HG02571 (cell line): ENCODE measurements around the gene ATAD3A.
A peak's percentile ranks its signal among the peaks of the same experiment; 100 is the strongest.
"Not testable (repeated sequence)": the region's sequence is repeated elsewhere in the genome, so short reads cannot be mapped to it uniquely, and the experiment has no call there.

Experiments
- ATAC-seq: cut with Tn5 transposase; IDR thresholded peaks from one replicate; pipeline ENCODE4 v1.9.1; 2021; ENCODE audit warnings: mild to moderate bottlenecking, moderate library complexity; ENCODE audit not compliant: unreplicated experiment

ATAD3A gene

DNA sequence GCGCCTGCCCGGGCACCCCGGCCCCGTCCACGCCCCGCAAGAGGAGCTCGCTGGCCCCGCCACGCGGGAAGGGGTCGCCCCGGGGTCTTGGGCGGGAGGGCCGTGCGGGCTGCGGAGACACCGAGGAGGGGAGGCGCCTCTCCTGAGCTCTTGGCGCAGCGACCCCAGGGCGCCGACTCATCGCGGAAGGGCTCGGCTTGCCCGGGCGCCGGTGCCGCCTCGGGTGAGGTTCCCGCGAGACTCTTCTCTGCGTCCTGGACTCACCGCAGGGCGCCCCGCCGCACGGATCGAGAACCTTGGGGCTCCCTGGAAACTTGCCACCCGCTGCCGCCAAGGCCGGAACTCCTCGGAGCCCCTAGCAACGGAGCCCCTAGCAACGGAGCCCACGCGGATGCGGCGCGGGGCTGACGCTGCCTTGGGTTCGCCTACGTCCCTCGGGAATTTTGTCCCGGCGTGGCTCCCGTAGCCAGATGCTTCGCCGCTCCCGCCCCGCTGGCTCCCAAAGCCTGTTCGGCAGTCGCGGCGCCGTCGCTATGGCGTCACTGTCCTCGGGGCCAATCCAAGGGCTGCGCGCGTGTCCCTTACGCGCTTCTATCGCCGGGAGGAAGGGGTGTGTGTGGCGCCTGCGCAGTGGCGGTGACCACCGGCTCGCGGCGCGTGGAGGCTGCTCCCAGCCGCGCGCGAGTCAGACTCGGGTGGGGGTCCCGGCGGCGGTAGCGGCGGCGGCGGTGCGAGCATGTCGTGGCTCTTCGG, at the start of gene ATAD3A:
TSS of gene ATAD3A (plus strand) at position 630 of the 753 bp plus-strand sequence. CDS start at position 737, 107 bp downstream.
- ATAC-seq, result peak; percentile 83

GRCh38 chr1:1462318-1462966, 49.5 kb upstream of the ATAD3A start:
- ATAC-seq, result no peak

DNA sequence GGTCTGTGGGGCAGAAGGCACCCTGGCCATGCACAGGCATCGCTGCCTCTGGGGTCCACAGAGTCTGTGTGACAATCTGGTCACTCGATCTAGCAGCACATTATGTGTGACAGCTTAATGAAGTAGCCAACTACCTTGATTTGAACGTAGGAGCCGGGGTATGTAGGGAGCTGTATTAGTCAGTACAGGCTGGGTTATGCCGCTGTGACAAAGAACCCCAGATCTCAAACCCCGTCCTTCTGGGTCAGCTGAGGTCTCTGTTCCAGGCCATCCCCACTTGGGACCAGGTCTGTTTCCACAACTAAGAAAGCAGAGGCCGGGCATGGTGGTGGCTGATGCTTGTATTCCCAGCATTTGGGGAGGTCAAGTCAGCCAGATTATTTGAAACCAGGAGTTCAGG, 48.6 kb upstream of the ATAD3A start:
- no peak for ATAC-seq

GRCh38 chr1:1468196-1468985, 43.6 kb upstream of the ATAD3A start:
- ATAC-seq, result not testable (repeated sequence)

GRCh38 chr1:1470626-1471388, 41.2 kb upstream of the ATAD3A start:
- no peak for ATAC-seq

DNA sequence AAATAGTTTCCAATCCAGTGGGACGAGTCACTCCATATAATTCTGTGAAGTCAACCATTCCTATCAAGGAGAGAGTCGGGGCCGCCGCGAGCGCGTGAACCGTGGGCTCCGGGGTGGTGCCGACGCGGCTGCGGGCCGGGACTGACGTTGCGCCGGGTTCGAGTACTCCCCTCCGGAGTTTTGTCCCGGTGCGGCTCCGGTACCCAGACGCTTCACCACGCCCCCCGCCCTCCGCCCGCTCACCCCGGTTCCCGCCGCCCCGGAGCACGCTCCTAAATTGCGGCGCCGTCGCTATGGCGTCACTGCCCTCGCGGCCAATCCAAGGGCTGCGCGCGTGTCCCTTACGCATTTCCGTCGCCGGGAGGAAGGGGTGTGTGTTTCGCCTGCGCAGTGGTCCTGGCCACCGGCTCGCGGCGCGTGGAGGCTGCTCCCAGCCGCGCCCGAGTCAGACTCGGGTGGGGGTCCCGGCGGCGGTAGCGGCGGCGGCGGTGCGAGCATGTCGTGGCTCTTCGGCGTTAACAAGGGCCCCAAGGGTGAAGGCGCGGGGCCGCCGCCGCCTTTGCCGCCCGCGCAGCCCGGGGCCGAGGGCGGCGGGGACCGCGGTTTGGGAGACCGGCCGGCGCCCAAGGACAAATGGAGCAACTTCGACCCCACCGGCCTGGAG, 40.4 kb upstream of the ATAD3A start, which contains the start of gene ATAD3B:
TSS of gene ATAD3B (plus strand) at position 377 of the 664 bp plus-strand sequence. CDS start at position 497, 120 bp downstream.
- ATAC-seq, result peak; percentile 88

GRCh38 chr1:1472053-1472876, 39.7 kb upstream of the ATAD3A start:
- peak; percentile 21 for ATAC-seq

GRCh38 chr1:1476011-1476410, 36.0 kb upstream of the ATAD3A start:
- ATAC-seq, result not testable (repeated sequence)

GRCh38 chr1:1477206-1477605, 34.8 kb upstream of the ATAD3A start:
- no peak for ATAC-seq

DNA sequence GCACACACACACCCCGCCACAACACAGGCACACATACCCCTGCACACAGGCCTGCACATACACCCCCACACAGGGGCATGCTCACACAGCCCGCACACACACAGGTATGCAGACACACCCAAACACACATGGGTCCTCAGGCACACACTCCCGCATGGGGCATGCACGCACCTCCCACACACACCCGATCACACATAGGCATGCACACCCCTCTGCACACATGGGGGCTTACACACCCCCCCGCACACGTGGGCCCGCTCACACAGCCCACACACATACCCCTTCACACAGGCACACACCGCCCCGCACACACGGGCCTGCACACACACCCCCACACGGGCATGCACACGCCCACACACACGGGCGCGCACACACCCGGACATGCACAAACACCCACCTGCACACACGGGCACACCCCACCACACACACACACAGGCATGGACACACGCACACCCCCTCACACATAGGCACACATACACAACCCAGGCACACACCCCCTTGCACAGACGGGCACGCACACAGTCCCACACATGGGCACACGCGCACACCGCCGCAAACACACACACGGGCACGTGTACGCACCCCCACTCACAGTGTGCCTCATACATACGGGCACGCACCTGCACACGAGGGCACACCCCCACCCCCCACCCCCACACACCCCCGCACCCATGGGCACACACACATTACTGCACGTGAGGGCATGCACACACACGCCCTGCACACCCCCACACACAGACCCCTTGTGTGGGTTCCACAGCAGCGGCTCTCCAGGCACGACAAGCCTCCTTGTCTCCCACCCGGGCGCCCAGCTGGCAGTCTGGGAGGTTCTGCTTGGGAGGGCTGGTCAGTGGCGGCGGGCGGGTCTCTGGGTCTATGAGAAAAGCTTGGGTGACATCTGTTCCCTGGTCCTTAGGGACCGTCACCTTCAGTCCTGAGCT, 32.1 kb upstream of the ATAD3A start:
- ATAC-seq, result no peak

DNA sequence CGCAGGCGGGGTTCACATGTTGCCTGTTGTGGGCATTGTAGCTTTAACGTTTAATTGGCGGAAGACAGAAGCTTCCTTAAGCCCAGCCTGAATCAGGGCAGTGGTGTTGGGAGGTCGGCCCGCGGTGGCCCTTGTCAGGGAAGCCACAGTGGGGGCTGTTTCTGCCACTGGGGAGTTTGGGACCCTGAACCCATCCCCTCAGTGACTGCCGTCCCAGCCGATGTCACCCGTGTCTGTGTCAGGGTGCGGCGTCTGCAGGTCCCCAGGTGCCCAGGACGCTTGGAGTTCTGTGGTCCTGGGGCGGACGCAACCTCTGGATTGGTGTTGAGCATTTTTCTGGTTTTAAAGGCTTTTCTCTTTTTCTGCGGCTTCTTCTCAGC, 31.5 kb upstream of the ATAD3A start:
- ATAC-seq, result not testable (repeated sequence)

DNA sequence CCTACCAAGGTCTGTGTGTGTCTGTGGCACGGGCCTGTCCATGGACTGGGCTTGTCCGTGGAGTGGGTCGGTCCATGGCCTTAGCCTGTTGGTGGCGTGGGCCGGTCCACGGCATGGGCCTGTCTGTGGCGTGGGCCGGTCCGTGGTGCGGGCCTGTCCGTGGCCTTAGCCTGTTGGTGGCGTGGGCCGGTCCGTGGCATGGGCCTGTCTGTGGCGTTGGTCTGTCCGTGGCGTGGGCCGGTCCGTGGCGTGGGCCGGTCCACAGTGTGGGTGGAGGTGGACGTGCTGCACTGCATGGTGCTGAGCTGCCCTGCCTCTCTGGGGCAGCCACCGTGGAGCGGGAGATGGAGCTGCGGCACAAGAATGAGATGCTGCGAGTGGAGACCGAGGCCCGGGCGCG, 30.2 kb upstream of the ATAD3A start:
- not testable (repeated sequence) for ATAC-seq

DNA sequence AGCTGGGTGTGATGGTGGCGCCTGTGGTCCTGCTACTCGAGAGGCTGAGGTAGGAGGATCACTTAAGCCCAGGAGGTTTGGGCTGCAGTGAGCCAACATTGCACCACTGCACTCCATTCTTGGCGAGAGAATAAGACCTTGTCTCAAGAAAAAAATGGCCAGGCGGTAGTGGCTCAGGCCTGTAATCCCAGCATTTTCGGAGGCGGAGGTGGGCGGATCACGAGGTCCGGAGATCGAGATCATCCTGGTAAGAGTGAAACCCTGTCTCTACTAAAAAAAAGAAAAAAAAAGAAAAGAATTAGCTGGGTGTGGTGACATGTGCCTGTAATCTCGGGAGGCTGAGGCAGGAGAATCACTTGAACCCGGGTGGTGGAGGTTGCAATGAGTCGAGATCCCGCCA, 29.1 kb upstream of the ATAD3A start:
- ATAC-seq, result no peak

DNA sequence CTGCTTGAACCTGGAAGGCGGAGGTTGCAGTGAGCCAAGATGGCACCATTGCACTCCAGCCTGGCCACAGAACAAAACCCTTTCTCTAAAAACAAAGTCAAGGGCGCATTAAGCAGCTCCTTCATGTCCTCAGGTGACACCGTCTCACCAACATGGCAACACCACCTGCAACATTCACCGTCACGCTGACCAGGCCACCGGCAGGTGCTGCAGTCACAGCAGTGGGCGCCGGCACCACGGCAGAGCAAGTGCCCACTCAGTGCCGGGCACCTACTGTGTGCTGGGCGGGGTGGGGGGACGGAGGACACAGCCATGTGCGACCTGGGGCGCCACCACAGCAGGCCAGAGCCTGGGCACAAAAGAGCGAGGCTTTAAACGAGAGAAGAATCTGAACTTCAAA, 28.2 kb upstream of the ATAD3A start:
- no peak for ATAC-seq

DNA sequence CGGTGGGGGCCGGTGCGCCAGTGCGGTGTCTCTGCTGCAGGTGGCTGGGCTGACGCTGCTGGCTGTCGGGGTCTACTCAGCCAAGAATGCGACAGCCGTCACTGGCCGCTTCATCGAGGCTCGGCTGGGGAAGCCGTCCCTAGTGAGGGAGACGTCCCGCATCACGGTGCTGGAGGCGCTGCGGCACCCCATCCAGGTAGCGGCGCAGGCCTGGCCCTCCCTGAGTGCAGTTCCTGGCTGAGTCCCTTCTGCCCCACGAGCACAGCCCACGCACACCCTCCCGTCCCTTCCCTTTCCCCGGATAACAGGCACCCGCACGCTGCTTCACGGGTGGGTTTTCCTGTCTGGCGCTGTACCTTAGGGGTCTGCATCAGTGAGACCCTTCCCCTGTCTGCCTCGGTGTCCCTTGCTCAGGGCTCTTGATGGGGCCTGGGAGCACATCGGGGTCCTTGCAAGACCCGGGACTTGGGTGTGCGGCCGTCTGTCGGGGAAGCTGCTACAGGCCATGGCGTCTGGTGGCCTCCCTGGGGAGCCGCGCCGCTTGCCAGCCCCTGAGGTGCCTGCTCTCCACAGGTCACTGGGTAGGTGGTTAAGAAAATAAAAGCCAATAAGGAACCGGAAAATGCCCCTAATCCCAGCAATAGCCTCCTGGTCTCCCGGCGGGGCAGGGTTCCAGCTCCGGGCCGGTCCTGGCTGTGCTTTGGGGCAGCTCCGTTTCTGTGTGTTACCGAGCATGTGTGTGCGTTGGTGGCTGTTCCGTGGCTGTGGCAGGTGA, 26.8 kb upstream of the ATAD3A start:
- not testable (repeated sequence) for ATAC-seq

- ATAC-seq, result not testable (repeated sequence)
Observed at GRCh38 chr1:1485755-1486317, 26.1 kb upstream of the ATAD3A start.

- ATAC-seq, result no peak
Observed at GRCh38 chr1:1487701-1488100, 24.3 kb upstream of the ATAD3A start.
